NCI-H1436 treated with DMSO at 0.1 percent for 48 hours (cell line): ENCODE results near the gene PNPLA5.

ENCODE experiments used
- DNase-seq: peaks from one replicate; lab custom pipeline; 2025; lab: John Stamatoyannopoulos, UW

Gene PNPLA5

GRCh38 chr22:43854786-43855271 is 37.0 kb downstream of the PNPLA5 start:
- DNase-seq = no peak

GRCh38 chr22:43854121-43854785 is 37.6 kb downstream of the PNPLA5 start:
- DNase-seq = no peak

GRCh38 chr22:43853328-43853931 is 38.4 kb downstream of the PNPLA5 start:
- no peak for DNase-seq

- DNase-seq = no peak
Measured at GRCh38 chr22:43852573-43853327, 39.1 kb downstream of the PNPLA5 start.

- no peak for DNase-seq
Measured at GRCh38 chr22:43851979-43852307, 39.9 kb downstream of the PNPLA5 start.

GRCh38 chr22:43851058-43851978 is 40.5 kb downstream of the PNPLA5 start:
- no peak for DNase-seq

GRCh38 chr22:43850529-43850928 is 41.3 kb downstream of the PNPLA5 start:
- DNase-seq = no peak

- DNase-seq = no peak
Measured at GRCh38 chr22:43849731-43850130, 42.1 kb downstream of the PNPLA5 start.

- no peak for DNase-seq
Measured at GRCh38 chr22:43848366-43849171, 43.2 kb downstream of the PNPLA5 start.

- no peak for DNase-seq
Measured at GRCh38 chr22:43847376-43848289, 44.2 kb downstream of the PNPLA5 start.

GRCh38 chr22:43846966-43847365 is 44.8 kb downstream of the PNPLA5 start:
- no peak for DNase-seq

- no peak for DNase-seq
Measured at GRCh38 chr22:43845981-43846380, 45.8 kb downstream of the PNPLA5 start.

GRCh38 chr22:43844560-43845545 is 47.0 kb downstream of the PNPLA5 start:
- no peak for DNase-seq

GRCh38 chr22:43843783-43844530 is 47.9 kb downstream of the PNPLA5 start:
- DNase-seq = no peak

- DNase-seq = no peak
Measured at GRCh38 chr22:43841742-43842141, 50.1 kb downstream of the PNPLA5 start.

- no peak for DNase-seq
Measured at GRCh38 chr22:43840851-43841250, 51.0 kb downstream of the PNPLA5 start.

- no peak for DNase-seq
Measured at GRCh38 chr22:43840431-43840830, 51.4 kb downstream of the PNPLA5 start.

- DNase-seq = no peak
Measured at GRCh38 chr22:43839781-43840180, 52.0 kb downstream of the PNPLA5 start.
